22Rv1 (cell line): Measurements from ENCODE around the gene CDK14.

Experiments
- H3K27ac ChIP-seq: fragments of 450-650 bp; 2 replicates; pipeline ENCODE4 v1.5.1; 2017
- ZFX ChIP-seq: fragments of 450-650 bp; IDR thresholded peaks from 2 replicates; pipeline ENCODE4 v1.6.1; 2017; ENCODE audit warnings: antibody characterized with exemption, borderline replicate concordance
- TF ChIP-seq, protein P1 (sequence below): fragments of 450-650 bp; IDR thresholded peaks from 2 replicates; pipeline ENCODE4 v1.5.1; 2017; ENCODE audit warnings: mild to moderate bottlenecking

CDK14 gene

GRCh38 chr7:90584378-90584777, 11.7 kb upstream of the CDK14 start:
- TF ChIP-seq, protein P1, sequence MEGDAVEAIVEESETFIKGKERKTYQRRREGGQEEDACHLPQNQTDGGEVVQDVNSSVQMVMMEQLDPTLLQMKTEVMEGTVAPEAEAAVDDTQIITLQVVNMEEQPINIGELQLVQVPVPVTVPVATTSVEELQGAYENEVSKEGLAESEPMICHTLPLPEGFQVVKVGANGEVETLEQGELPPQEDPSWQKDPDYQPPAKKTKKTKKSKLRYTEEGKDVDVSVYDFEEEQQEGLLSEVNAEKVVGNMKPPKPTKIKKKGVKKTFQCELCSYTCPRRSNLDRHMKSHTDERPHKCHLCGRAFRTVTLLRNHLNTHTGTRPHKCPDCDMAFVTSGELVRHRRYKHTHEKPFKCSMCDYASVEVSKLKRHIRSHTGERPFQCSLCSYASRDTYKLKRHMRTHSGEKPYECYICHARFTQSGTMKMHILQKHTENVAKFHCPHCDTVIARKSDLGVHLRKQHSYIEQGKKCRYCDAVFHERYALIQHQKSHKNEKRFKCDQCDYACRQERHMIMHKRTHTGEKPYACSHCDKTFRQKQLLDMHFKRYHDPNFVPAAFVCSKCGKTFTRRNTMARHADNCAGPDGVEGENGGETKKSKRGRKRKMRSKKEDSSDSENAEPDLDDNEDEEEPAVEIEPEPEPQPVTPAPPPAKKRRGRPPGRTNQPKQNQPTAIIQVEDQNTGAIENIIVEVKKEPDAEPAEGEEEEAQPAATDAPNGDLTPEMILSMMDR: no peak
- TF ChIP-seq ZFX: no peak
- H3K27ac ChIP-seq: no peak overlapping the region

DNA sequence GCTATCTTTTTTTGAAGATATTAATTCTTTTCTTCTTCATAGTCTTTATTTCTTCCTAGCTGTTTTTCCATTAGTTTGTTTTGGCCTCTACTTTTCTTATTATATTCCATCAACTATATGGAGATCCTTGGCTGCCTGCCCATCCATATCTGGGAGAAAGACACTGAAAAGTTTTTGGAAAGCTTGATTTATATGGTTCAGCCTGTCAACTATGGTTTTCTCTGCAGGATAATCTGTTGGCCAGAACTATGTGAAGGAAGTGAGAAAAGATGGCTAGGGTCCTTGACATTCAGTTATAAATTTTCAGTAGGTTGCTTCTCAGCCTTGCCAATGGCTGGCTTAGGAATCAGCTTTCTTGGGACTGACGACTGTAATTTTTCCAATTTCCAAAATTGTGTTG, 10.0 kb upstream of the CDK14 start:
- H3K27ac ChIP-seq: no peak overlapping the region
- no peak for TF ChIP-seq ZFX
- TF ChIP-seq, protein P1: no peak

DNA sequence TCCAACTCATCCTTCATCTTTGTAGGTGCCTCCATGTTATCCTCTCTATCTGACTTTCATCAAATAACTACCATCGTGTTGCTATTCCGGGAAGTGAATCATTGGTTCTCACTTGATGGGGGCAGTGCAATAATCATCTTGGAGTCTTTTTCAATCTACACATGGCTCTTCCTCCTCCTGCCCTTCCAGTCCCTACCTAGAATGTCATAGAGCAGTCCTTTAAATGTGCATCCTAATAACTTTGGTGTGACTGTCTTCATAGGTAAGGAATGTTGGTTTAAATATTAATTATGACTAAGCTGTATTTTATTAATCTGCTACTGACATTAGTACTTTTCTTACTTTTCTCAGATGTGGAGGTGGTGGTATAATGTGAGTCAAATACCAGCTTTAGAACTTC, 8.4 kb upstream of the CDK14 start:
- no peak for TF ChIP-seq ZFX
- TF ChIP-seq, protein P1: no peak
- H3K27ac ChIP-seq: no peak overlapping the region

- TF ChIP-seq, protein P1: no peak
- TF ChIP-seq ZFX: no peak
- H3K27ac ChIP-seq: no peak overlapping the region
Observed at GRCh38 chr7:90592033-90592432, 4.1 kb upstream of the CDK14 start.

- no peak overlapping the region for H3K27ac ChIP-seq
Observed at GRCh38 chr7:90593205-90593604, 2.9 kb upstream of the CDK14 start.

GRCh38 chr7:90594751-90595317, 1.3 kb upstream of the CDK14 start:
- H3K27ac ChIP-seq: peak overlapping the region; percentile 64; the same call in 1 of the 2 replicates
- TF ChIP-seq, protein P1: no peak
- no peak for TF ChIP-seq ZFX

More at GRCh38 chr7:90593205-90593604, 2.9 kb upstream of the CDK14 start:
- TF ChIP-seq ZFX: no peak
- TF ChIP-seq, protein P1: no peak

- no peak for TF ChIP-seq ZFX
- TF ChIP-seq, protein P1: no peak
- peak overlapping the region; percentile 64 for H3K27ac ChIP-seq
Observed at GRCh38 chr7:90595342-90595800, 750 bp upstream of the CDK14 start.
